Heart right ventricle (tissue), 16 donors: ENCODE results near the gene UTP15. TPM values are rescaled to one million over a fixed set of nuclear protein-coding genes. Genes with fewer than 3 reads are reported as not detected.

Source experiments
- ATAC-seq, 8 donors: fragments of 200-7000 bp; cut with Tn5 transposase; one replicate each; pipeline ENCODE4 v1.9.1; 2020; ENCODE audit warnings: mild to moderate bottlenecking in 8 of 8, moderate library complexity in 8 of 8, moderate number of reproducible peaks in 1 of 8
- DNase-seq, 2 donors: peaks; one replicate each; pipeline ENCODE4 v3.0.0-alpha.2; 2020
- H3K27ac ChIP-seq, 10 donors: fragments of 200-600 bp; sonication (generic) in 2 of 10; one replicate each; pipeline versions ENCODE4 v1.5.0 to v1.8.0; 2020 to 2022; ENCODE audit warnings: mild to moderate bottlenecking in 3 of 10
- H3K27me3 ChIP-seq, 7 donors: fragments of 200-600 bp; one replicate each; pipeline ENCODE4 v1.8.0; 2021 to 2022; ENCODE audit warnings: mild to moderate bottlenecking in 2 of 7
- H3K36me3 ChIP-seq, 9 donors: fragments of 200-600 bp; sonication (generic) in 1 of 9; one replicate each; pipeline versions ENCODE4 v1.5.0 to v1.8.0; 2020 to 2022; ENCODE audit warnings: mild to moderate bottlenecking in 2 of 9
- H3K4me1 ChIP-seq, 9 donors: fragments of 200-600 bp; sonication (generic) in 1 of 9; one replicate each; pipeline versions ENCODE4 v1.5.0 to v1.8.0; 2020 to 2022; ENCODE audit warnings: mild to moderate bottlenecking in 4 of 9
- H3K4me3 ChIP-seq, 10 donors: fragments of 200-600 bp; sonication (generic) in 2 of 10; one replicate each; pipeline versions ENCODE4 v1.5.0 to v1.8.0; 2020 to 2022; ENCODE audit warnings: mild to moderate bottlenecking in 7 of 10, moderate library complexity in 2 of 10
- H3K9me3 ChIP-seq, 11 donors: fragments of 200-600 bp in 10 of 11; sonication (generic) in 2 of 11; one replicate each; pipeline versions ENCODE4 v1.5.0 to v1.8.0; 2013 to 2022; ENCODE audit warnings: mild to moderate bottlenecking in 2 of 11, control low read depth in 1 of 11, moderate library complexity in 1 of 11
- CTCF ChIP-seq, 9 donors: fragments of 200-600 bp; sonication (generic) in 2 of 9; IDR thresholded peaks; one replicate each; pipeline versions ENCODE4 v1.5.0 to v1.8.0; 2021 to 2022; ENCODE audit warnings: antibody characterized with exemption in 9 of 9, mild to moderate bottlenecking in 5 of 9, moderate library complexity in 1 of 9
- intact Hi-C, 10 donors: fragments of 100-400 bp; cut with DNase I; formaldehyde crosslinking; loops; one replicate each; pipeline versions ENCODE4 v1.11.1 to v1.14.2; 2022
- polyA plus RNA-seq, 2 donors: library from polyadenylated mRNA; stranded (reverse); fragments of 200-250 nt; gene quantifications; one replicate each; pipeline ENCODE4 v1.2.3, GENCODE V29; 2013
- total RNA-seq, 10 donors: library from RNA; stranded (reverse); fragmentation: NEBNext Ultra II Directional in 3 of 10; extraction: Animal tissue kit (Norgen Biotek cat#: 25700) in 3 of 10; gene quantifications; one replicate each; pipeline versions ENCODE4 v1.2.1 to v1.2.4, GENCODE V29; 2021 to 2023
- donor health status: Arrhythmogenic right ventricular cardiomyopathy.
- donor health status: ischemic (EF 13 %, LVEDD 7.1; RV severe dilation, severe dysfunction).
- donor health status: healthy with polysubstance abuse.
- donor health status: DM: no; HTN: yes; CAD: no.
- donor health status: DM: no; HTN: no; CAD: no.
- donor health status: ischemic (EF 25% LVEDD 6.9; RV normal size, moderate dysfunction).
- donor health status: ischemic (EF 25% LVEDD 5.7; RV mildly dilated, moderate dysfunction).
- donor health status: healthy.
- donor health status: DM: yes; HTN: yes; CAD: no.
- donor health status: Ischemic cardiomyopathy.
- donor health status: ischemic (EF 35%, LVEDD 5.7; RV mildly dilated, moderate dysfunction).
- donor health status: nonischemic (EF 11% LVEDD 7.7; RV severe dilation, severe dysfunction).
- donor health status: DM: yes; HTN: yes; CAD: no.
- donor health status: PGD.
- donor health status: ischemic (EF 29% LVEDD 5.4; RV normal size, mild dysfunction).
- donor health status: nonischemic (EF 23%, LVEDD 6.1; RV moderate dilation, normal function).

Gene UTP15
- total and polyA plus RNA-seq, 12 donors = 2.6 to 15.0 (median 10.2) TPM

- intact Hi-C loops = no loop called here
- no peaks in the 10 kb centered on the region for H3K9me3 ChIP-seq
- H3K4me3 ChIP-seq = no peak overlapping the region
- TF ChIP-seq CTCF (IDR thresholded peaks at IDR 0.05) = no peak
- DNase-seq = no peak
- no peak overlapping the region for H3K27ac ChIP-seq
- ATAC-seq = no peak
- H3K36me3 ChIP-seq = no peaks in the 10 kb centered on the region
- peaks cover 0 to 32% (median 8%) of the 10 kb centered on the region in 7 donors for H3K27me3 ChIP-seq
- H3K4me1 ChIP-seq = peaks cover 0 to 8% (median 3%) of the 10 kb centered on the region in 9 donors
These were observed 66.0 kb downstream of the UTP15 start for GRCh38 chr5:73631500-73631899.

Other genes with a start within 250 kb of the UTP15 start
- gene FOXD1, start 117.0 kb upstream of the UTP15 start, total RNA-seq = under 1 TPM in 4 of 10 donors, not detected in 6; 0.10 to 0.15 (median 0.13) TPM
- gene FOXD1, start 117.0 kb upstream of the UTP15 start, polyA plus RNA-seq = under 1 TPM in 1 of 2 donors, not detected in 1; 0.07 TPM
- 100 to 1,000 TPM; 359 to 410 (median 399) TPM for gene BTF3, start 67.3 kb upstream of the UTP15 start, total RNA-seq
- 100 to 1,000 TPM; 283 to 714 TPM for gene BTF3, start 67.3 kb upstream of the UTP15 start, polyA plus RNA-seq
- 10 to 100 TPM; 10.4 to 15.9 (median 12.0) TPM for gene ANKRA2, start 104 bp upstream of the UTP15 start, total RNA-seq
- 10 to 100 TPM in 1 of 2 donors, 1 to 10 TPM in 1; 6.0 to 23.4 TPM for gene ANKRA2, start 104 bp upstream of the UTP15 start, polyA plus RNA-seq
- gene ARHGEF28, start 60.5 kb downstream of the UTP15 start, total RNA-seq = 1 to 10 TPM; 1.1 to 3.4 (median 1.5) TPM
- gene ARHGEF28, start 60.5 kb downstream of the UTP15 start, polyA plus RNA-seq = 1 to 10 TPM in 1 of 2 donors, under 1 TPM in 1; 0.62 to 2.8 TPM